HG02623 (cell line): ENCODE data around the gene CDYL.

ENCODE experiments used
- ATAC-seq: cut with Tn5 transposase; IDR thresholded peaks from one replicate; pipeline ENCODE4 v1.9.1; 2021; ENCODE audit warnings: moderate library complexity; ENCODE audit not compliant: unreplicated experiment

The CDYL gene

GRCh38 chr6:4953440-4953839, 177.2 kb downstream of the CDYL start:
- no peak for ATAC-seq

- ATAC-seq, result no peak
These were observed 180.4 kb downstream of the CDYL start for GRCh38 chr6:4956625-4957024.

GRCh38 chr6:4957521-4958231, 181.5 kb downstream of the CDYL start:
- ATAC-seq, result no peak

- ATAC-seq, result no peak
These were observed 182.4 kb downstream of the CDYL start for GRCh38 chr6:4958624-4959023.

- no peak for ATAC-seq
These were observed 185.3 kb downstream of the CDYL start for GRCh38 chr6:4961322-4962168.

GRCh38 chr6:4962905-4963304, 186.7 kb downstream of the CDYL start:
- ATAC-seq, result no peak

GRCh38 chr6:4964675-4965561, 188.7 kb downstream of the CDYL start:
- no peak for ATAC-seq

- ATAC-seq, result no peak
These were observed 189.6 kb downstream of the CDYL start for GRCh38 chr6:4965562-4966389.

GRCh38 chr6:4967301-4968030, 191.3 kb downstream of the CDYL start:
- ATAC-seq, result no peak

- ATAC-seq, result no peak
These were observed 193.5 kb downstream of the CDYL start for GRCh38 chr6:4969609-4970285.

GRCh38 chr6:4970739-4971395, 194.7 kb downstream of the CDYL start:
- ATAC-seq, result no peak

- ATAC-seq, result no peak
These were observed 195.6 kb downstream of the CDYL start for GRCh38 chr6:4971851-4972250.

- ATAC-seq, result no peak
These were observed 196.2 kb downstream of the CDYL start for GRCh38 chr6:4972438-4972837.

- ATAC-seq, result no peak
These were observed 197.2 kb downstream of the CDYL start for GRCh38 chr6:4973415-4973814.

- ATAC-seq, result no peak
These were observed 198.0 kb downstream of the CDYL start for GRCh38 chr6:4973982-4974745.

GRCh38 chr6:4974962-4975361, 198.8 kb downstream of the CDYL start:
- ATAC-seq, result no peak

- ATAC-seq, result no peak
These were observed 199.3 kb downstream of the CDYL start for GRCh38 chr6:4975506-4975905.

GRCh38 chr6:4977468-4977867, 201.3 kb downstream of the CDYL start:
- no peak for ATAC-seq
